ENCODE measurements around the gene KCNQ1OT1.
"Not testable (repeated sequence)": the region's sequence is repeated elsewhere in the genome, so short reads cannot be mapped to it uniquely, and the experiment has no call there.

The KCNQ1OT1 gene

DNA sequence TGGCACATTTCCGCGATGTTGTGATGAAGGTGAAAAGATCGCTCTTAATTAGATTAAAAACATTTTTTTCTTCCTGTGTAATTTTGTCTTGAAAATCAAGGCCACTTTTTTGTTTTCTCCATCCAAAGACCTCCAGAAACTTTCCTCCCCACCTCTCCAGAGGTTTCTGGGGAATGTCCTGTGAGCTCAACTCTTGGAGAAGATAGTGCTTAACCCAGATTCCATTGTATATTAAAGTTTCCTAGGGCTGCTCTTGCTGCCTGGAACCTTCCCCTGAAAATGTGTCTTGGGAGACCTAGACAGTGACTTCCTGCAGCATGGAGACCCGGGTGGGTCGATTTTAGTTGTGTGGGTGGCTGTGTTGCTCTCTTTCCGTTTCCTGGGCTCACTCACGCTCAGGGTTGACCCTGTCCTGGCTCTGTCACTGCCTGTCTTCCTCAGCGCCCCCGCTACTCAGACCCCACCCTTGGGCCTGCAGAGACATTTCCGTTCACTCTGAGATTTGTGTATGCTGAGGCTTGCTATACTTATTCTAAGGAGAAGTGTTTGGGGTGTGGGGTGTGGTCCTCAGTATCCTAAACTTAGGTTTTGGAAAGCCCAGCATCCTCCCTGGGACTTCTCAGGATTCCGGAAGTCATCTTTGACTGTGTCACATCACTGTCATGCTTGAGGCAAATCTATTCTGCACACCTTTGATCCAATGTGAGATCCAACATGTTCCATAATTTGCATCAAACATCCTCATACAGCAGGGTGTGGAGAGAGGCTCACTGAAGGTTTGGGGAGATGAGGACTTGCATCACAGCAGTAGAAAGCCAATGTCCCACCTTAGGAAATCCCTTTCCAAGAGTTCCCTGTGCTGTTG lies 47.2 kb downstream of the KCNQ1OT1 start:
- no peak for DNase-seq (ENCODE audit: low spot score)

GRCh38 chr11:2651826-2652271 lies 47.9 kb downstream of the KCNQ1OT1 start:
- no peak for DNase-seq (ENCODE audit: low spot score)

DNA sequence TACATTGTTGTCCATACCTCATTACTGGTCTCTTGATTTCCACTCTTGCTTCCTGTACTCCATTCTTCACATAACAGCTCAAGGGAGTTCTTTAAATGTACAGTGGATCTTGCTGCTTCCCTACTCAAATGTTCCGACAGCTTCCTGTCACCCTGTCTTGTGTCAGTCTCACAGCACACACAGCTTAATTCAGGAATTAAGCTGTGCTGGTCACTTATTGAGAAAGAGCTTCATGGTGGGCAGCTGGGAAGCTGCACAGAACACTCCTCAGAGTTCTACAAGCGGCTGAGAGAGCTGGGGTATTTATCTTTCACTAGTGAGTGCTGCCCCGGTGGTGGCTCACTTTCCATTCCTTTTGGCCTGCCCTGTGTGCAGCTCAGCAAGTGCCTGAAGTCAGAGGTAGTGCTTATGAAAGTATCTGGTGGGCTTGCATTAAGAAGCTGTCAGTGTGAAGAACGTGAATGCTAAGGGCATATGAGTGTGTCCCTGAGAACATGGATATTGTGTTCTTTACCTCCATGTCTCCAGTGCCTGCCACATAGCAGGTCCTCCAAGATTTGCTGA lies 48.7 kb downstream of the KCNQ1OT1 start:
- no peak for DNase-seq (ENCODE audit: low spot score)

- DNase-seq (ENCODE audit: low spot score): no peak
Observed at GRCh38 chr11:2650343-2650867, 49.4 kb downstream of the KCNQ1OT1 start.

GRCh38 chr11:2649848-2650247 lies 49.9 kb downstream of the KCNQ1OT1 start:
- DNase-seq (ENCODE audit: low spot score): no peak

GRCh38 chr11:2649400-2649799 lies 50.4 kb downstream of the KCNQ1OT1 start:
- no peak for DNase-seq (ENCODE audit: low spot score)

- DNase-seq (ENCODE audit: low spot score): no peak
Observed at GRCh38 chr11:2647953-2648352, 51.8 kb downstream of the KCNQ1OT1 start.

- DNase-seq (ENCODE audit: low spot score): no peak
Observed at GRCh38 chr11:2647167-2647566, 52.6 kb downstream of the KCNQ1OT1 start.

DNA sequence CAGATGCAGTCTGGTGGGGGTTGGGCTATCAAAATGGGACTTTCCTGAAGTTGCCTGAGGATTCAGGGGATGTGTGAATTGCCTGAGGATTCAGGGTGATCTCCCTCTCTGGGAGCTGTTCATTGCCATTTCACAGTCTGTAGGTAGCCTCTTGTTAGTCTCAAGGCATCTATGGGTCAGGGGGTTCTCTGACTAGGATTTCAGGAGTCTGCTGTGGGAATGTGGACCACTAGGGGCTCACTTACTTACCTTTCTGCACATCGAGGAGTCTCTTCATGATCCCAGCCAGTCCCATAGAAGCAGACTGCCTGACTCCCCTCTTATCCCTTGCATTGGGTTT lies 54.0 kb downstream of the KCNQ1OT1 start:
- peak; percentile 3 for DNase-seq (ENCODE audit: low spot score)

DNA sequence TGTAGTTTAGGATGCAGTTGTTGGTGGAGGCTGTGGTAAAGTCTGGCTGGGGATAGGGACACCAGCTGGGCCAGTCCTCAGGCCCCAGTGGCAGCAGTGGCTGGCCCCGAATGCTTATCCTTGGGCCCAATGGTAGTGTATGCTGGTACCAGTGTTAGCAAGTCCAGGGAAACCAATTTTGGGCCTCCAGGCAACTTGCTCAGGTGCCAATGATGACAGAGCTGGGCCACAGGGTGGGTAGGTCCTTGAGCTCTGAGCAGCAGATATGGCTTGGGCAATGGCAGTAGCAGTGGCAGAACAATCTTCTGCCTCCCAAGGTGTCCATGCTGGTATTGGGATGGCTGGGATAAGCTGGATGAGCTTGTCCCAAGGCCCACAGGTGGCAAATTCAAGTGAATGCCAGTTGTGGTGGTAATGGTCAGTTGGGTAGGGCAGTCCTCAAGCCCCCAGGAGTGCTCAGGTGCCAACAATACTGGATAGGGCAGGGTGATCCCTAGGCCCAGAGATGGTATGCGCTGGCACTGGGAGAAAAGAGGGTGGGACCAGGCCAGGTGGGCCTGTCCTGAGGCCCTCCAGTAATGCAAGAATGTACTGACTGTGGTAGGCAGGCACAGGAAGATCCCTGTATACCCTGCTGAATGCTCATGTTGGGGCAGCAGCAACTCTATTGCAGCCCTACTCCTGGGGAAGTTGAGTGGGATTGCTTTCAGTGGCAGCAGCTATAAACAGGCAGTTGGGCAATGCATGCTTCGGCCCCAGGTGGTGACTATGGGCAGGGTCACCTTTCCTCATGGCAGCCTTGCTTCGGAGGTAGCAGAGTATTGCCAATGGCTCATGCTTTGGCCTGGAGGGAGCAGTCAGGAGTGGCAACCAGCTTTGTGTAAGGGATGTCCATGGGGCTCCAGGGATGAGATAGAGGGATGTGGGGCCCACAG lies 54.7 kb downstream of the KCNQ1OT1 start:
- no peak for DNase-seq (ENCODE audit: low spot score)

DNA sequence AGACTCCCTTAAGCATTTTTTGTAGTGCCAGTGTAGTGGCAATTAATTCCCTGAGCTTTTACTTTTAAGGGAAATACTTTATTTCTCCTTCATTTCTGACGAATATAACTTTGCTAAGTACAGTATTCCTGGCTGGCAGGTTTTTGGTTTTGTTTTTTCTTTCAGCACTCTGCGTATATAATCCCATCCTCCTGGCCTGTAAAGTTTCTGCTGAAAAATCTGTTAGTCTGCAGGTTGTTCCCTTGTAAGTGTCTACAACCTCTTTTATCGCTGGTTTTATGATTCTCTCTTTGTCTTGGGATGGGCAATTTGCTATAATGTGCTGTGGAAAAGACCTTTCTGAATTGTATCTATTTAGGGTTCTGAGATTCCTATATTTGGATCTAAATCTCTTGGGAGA lies 56.0 kb downstream of the KCNQ1OT1 start:
- no peak for DNase-seq (ENCODE audit: low spot score)

GRCh38 chr11:2641623-2642022 lies 58.2 kb downstream of the KCNQ1OT1 start:
- DNase-seq (ENCODE audit: low spot score): no peak

DNA sequence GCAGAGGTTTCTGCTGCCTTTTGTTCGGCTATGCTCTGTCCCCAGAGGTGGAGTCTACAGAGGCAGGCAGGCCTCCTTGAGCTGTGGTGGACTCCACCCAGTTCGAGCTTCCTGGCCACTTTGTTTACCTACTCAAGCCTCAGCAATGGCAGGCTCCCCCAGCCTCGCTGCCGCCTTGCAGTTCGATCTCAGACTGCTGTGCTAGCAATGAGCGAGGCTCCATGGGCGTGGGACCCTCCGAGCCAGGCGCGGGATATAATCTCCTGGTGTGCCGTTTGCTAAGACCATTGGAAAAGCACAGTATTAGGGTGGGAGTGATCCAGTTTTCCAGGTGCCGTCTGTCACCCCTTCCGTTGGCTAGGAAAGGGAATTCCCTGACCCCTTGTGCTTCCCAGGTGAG lies 60.0 kb downstream of the KCNQ1OT1 start:
- not testable (repeated sequence) for DNase-seq (ENCODE audit: low spot score)

GRCh38 chr11:2631161-2631560 lies 68.6 kb downstream of the KCNQ1OT1 start:
- DNase-seq (ENCODE audit: low spot score): no peak

DNA sequence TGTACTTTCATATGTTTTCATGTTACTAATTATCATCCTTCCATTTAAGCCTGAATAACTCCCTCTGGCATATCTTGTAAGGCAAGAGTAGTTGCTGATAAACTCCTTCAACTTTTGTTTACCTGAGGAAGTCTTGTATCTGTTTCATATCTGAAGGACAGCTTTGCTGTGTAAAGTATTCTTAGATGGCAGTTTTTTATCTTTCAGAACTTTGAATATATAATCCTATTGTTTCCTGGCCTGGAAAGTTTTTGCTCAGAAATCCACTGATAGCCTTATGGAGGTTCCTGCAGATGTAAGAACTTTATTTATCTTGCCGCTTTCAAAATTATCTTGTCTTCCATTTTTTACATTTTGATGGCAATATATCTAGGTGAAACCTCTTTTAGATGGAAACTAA lies 69.1 kb downstream of the KCNQ1OT1 start:
- no peak for DNase-seq (ENCODE audit: low spot score)

DNA sequence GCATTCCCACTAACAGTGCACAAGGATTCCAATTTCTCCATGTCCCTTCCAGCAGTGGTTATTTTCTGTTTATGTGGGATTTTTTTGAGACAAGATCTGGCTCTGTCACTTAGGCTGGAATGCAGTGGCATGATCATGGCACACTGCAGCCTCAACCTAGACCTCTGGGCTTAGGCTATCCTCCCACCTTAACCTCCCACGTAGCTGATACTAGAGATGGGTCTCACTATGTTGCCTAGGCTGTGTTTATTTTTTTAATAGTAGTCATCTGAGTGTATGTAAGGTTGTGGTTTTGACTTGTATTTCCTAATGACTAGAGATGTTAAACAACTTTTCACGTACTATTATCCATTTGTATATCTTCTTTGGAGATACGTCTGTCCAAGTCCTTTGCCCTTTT lies 74.6 kb downstream of the KCNQ1OT1 start:
- DNase-seq (ENCODE audit: low spot score): no peak

GRCh38 chr11:2621894-2622293 lies 77.9 kb downstream of the KCNQ1OT1 start:
- DNase-seq (ENCODE audit: low spot score): no peak

- no peak for DNase-seq (ENCODE audit: low spot score)
Observed at GRCh38 chr11:2612884-2613571, 86.8 kb downstream of the KCNQ1OT1 start.

DNA sequence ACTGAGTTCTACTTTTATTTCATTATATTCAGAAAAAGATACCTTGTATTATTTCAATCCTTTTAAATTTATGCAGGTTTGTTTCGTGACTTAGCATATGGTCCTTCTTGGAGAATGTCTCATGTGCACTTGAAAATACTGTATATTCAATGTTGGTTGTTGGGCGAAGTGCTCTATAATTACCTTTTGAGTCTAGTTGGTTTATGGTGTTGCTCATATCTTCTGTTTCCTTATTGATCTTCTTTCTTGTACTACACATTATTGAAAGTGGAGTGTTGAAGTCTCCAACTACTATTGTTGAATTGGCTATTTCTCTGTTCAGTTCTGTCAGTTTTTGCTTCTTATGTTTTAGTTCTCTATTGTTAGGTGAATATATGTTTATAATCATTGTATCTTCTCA lies 90.4 kb downstream of the KCNQ1OT1 start:
- no peak for DNase-seq (ENCODE audit: low spot score)

DNA sequence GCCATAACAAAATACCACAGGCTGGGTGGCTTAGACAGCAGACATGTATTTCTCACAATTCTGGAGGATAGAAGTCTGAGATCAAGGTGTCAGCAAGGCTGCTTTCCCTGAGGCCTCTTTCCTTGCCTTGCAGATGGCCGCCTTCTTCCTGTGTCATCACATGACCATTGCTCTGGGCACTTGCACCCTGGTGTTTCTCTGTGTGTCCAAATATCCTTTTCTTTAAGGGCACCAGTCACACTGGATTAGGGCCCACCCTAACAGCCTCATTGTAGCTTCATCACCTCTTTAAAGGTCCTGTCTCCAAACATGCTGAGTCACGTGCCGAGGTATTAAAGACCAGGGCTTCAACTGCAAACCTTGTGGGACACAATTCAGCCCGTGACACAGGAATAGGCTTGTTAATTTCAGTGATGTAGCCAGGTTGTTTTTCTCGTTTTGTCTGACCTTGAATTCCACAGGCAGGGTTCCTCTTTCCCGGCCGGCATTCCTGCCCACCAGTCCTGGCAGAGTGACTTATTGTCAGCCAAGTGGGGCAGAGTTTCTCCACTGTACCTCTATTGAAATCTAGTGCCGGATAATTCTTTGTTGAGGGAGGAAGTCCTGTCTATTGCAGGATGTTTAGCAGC lies 100.1 kb downstream of the KCNQ1OT1 start:
- no peak for DNase-seq (ENCODE audit: low spot score)

DNA sequence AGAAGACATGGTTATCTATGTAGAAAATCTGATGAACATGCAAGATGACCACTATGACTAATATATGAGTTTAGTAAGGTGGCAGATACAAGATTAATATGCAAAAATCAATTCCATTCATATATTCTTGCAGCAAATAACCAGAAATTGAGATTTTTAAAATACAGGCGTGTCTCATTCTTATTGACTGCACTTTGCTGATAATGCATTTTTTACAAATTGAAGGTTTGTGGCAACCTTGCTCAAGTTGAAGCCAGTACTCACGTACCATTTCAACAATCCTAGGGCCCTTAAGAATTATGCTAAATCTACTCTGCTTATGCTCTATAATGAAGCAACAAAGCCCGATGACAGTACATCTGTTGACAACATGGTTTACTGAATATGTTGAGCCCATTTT lies 104.6 kb downstream of the KCNQ1OT1 start:
- DNase-seq (ENCODE audit: low spot score): no peak

All from iPS-NIHi11 (cell line).